K562 (cell line): ENCODE data around the gene ACTR3C. TPM values are rescaled to one million over a fixed set of nuclear protein-coding genes. Genes with fewer than 3 reads are reported as not detected.

ENCODE experiments used
- ARID2 ChIP-seq: fragments of 450-650 bp; IDR thresholded peaks from 2 replicates; pipeline ENCODE4 v1.6.1; 2017; ENCODE audit warnings: antibody characterized with exemption, mild to moderate bottlenecking
- BCOR ChIP-seq: fragments of 450-650 bp; IDR thresholded peaks from 2 replicates; pipeline ENCODE4 v1.6.1; 2016
- CBX1 ChIP-seq: sonication (generic); IDR thresholded peaks from 2 replicates; pipeline ENCODE4 v1.6.1; 2016; ENCODE audit warnings: antibody characterized with exemption, low read depth, mild to moderate bottlenecking
- CHD4 ChIP-seq: fragments of 200-600 bp; sonication (generic); IDR thresholded peaks from 3 replicates; pipeline ENCODE4 v1.6.1; 2012; ENCODE audit warnings: low read depth, mild to moderate bottlenecking, mixed read lengths, low read length, inconsistent platforms; ENCODE audit not compliant: insufficient read depth, insufficient replicate concordance, poor library complexity, severe bottlenecking
- ETS2 ChIP-seq: IDR thresholded peaks from 2 replicates; pipeline ENCODE4 v1.6.1; 2016; ENCODE audit warnings: borderline replicate concordance, missing genetic modification characterization, mild to moderate bottlenecking, moderate library complexity, missing compliant biosample characterization; ENCODE audit not compliant: poor library complexity, severe bottlenecking
- HDAC6 ChIP-seq: IDR thresholded peaks from 2 replicates; pipeline ENCODE4 v1.6.1; 2012; ENCODE audit warnings: low read depth, mild to moderate bottlenecking, control low read depth, inconsistent platforms, low read length, moderate library complexity
- MTA2 ChIP-seq: fragments of 450-650 bp; IDR thresholded peaks from 2 replicates; pipeline ENCODE4 v1.6.1; 2016; ENCODE audit warnings: low read depth
- PHF20 ChIP-seq: fragments of 450-650 bp; IDR thresholded peaks from 2 replicates; pipeline ENCODE4 v1.6.1; 2018; ENCODE audit not compliant: partially characterized antibody
- RAD21 ChIP-seq, 2 experiments: fragments of 250-450 bp in 1 of 2; fragments of 450-650 bp in 1 of 2; sonication (Bioruptor Pico) in 1 of 2; formaldehyde crosslinking in 1 of 2; IDR thresholded peaks in 1 of 2; conservative IDR thresholded peaks in 1 of 2; 2 replicates each; pipeline versions ENCODE4 v1.4.0 to v1.8.0; 2020 to 2022; ENCODE audit warnings: mild to moderate bottlenecking in 2 of 2, moderate library complexity in 1 of 2
- SIN3B ChIP-seq: fragments of 450-650 bp; IDR thresholded peaks from 2 replicates; pipeline ENCODE4 v1.6.1; 2017; ENCODE audit warnings: low read depth, mild to moderate bottlenecking, moderate library complexity
- polyA plus RNA-seq, 8 experiments: library from polyadenylated mRNA; depleted of rRNA in 4 of 8; stranded (reverse) in 5 of 8; unstranded in 3 of 8; fragments of >200 nt; fragmentation: Nextera tagmentation in 2 of 8; fragmentation: Illumina TruSeq in 1 of 8; extraction: Ambion mirVana in 2 of 8; extraction: Trizol in 1 of 8; gene quantifications; 2 replicates each; pipeline versions ENCODE4 v1.2.1 to v1.2.3, GENCODE V29; 2011 to 2014; ENCODE audit warnings: inconsistent platforms in 1 of 8, missing spikeins in 1 of 8
- total RNA-seq, 7 experiments: library from RNA; depleted of rRNA in 6 of 7; stranded (reverse); fragments of >200 nt in 6 of 7; fragmentation: Illumina TruSeq in 2 of 7; extraction: Trizol in 2 of 7; gene quantifications; 2 replicates each; pipeline versions ENCODE4 v1.2.1 to v1.2.3, GENCODE V29; 2011 to 2021; ENCODE audit warnings: low replicate concordance in 1 of 7
- TF ChIP-seq, protein P1 (sequence below): sonication (generic); formaldehyde crosslinking; IDR thresholded peaks from 2 replicates; pipeline ENCODE4 v1.8.1; 2023; ENCODE audit warnings: mild to moderate bottlenecking, missing genetic modification reagents
- TF ChIP-seq, protein P2 (sequence below): fragments of 450-650 bp; IDR thresholded peaks from 2 replicates; pipeline ENCODE4 v1.6.1; 2016; ENCODE audit warnings: borderline replicate concordance
- TF ChIP-seq, protein P3 (sequence below): fragments of 250-450 bp; sonication (Bioruptor Pico); IDR thresholded peaks from 2 replicates; pipeline ENCODE4 v1.5.0; 2021
- TF ChIP-seq, protein P4 (sequence below): sonication (generic); formaldehyde crosslinking; IDR thresholded peaks from 2 replicates; pipeline ENCODE4 v1.8.0; 2023; ENCODE audit warnings: mild to moderate bottlenecking, missing genetic modification reagents
- TF ChIP-seq, protein P5 (sequence below): sonication (generic); formaldehyde crosslinking; IDR thresholded peaks from 2 replicates; pipeline ENCODE4 v1.8.1; 2023; ENCODE audit warnings: mild to moderate bottlenecking, missing genetic modification reagents
- TF ChIP-seq, protein P6 (sequence below): fragments of 450-650 bp; IDR thresholded peaks from 2 replicates; pipeline ENCODE4 v1.6.1; 2017; ENCODE audit warnings: antibody characterized with exemption

ACTR3C gene
- total and polyA plus RNA-seq, 9 of the 15 experiments (the other 6 are each of a cell fraction or from before 2014, with no cell fraction given), result 9.0 to 35.4 (median 13.3) TPM

DNA sequence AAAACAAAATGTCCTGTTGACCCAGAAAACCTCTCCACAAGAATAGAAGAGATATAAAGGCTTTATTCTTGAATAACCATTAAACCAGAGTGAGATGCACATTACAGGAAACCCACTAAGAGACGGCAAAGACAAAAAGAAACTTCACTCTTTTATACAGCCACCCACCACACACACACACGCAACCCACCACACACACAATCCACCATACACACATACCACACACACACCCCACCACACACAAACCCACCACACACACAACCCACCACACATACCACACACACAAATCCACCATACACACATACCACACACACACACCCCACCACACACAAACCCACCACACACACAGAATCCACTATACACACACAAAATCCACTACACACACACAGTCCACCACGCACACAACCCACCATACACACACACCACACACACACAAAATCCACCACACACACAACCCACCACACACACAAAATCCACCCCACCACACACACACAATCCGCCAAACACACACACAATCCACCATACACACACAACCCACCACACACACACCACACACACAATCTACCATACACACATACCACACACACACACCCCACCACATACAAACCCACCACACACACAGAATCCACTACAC lies 35.8 kb upstream of the ACTR3C start (continued):
- TF ChIP-seq, protein P1, sequence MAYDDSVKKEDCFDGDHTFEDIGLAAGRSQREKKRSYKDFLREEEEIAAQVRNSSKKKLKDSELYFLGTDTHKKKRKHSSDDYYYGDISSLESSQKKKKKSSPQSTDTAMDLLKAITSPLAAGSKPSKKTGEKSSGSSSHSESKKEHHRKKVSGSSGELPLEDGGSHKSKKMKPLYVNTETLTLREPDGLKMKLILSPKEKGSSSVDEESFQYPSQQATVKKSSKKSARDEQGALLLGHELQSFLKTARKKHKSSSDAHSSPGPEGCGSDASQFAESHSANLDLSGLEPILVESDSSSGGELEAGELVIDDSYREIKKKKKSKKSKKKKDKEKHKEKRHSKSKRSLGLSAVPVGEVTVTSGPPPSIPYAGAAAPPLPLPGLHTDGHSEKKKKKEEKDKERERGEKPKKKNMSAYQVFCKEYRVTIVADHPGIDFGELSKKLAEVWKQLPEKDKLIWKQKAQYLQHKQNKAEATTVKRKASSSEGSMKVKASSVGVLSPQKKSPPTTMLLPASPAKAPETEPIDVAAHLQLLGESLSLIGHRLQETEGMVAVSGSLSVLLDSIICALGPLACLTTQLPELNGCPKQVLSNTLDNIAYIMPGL (CRISPR knock-in tag), result no peak
- TF ChIP-seq, protein P2, sequence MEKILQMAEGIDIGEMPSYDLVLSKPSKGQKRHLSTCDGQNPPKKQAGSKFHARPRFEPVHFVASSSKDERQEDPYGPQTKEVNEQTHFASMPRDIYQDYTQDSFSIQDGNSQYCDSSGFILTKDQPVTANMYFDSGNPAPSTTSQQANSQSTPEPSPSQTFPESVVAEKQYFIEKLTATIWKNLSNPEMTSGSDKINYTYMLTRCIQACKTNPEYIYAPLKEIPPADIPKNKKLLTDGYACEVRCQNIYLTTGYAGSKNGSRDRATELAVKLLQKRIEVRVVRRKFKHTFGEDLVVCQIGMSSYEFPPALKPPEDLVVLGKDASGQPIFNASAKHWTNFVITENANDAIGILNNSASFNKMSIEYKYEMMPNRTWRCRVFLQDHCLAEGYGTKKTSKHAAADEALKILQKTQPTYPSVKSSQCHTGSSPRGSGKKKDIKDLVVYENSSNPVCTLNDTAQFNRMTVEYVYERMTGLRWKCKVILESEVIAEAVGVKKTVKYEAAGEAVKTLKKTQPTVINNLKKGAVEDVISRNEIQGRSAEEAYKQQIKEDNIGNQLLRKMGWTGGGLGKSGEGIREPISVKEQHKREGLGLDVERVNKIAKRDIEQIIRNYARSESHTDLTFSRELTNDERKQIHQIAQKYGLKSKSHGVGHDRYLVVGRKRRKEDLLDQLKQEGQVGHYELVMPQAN, result peak; percentile 61
- TF ChIP-seq, protein P3, sequence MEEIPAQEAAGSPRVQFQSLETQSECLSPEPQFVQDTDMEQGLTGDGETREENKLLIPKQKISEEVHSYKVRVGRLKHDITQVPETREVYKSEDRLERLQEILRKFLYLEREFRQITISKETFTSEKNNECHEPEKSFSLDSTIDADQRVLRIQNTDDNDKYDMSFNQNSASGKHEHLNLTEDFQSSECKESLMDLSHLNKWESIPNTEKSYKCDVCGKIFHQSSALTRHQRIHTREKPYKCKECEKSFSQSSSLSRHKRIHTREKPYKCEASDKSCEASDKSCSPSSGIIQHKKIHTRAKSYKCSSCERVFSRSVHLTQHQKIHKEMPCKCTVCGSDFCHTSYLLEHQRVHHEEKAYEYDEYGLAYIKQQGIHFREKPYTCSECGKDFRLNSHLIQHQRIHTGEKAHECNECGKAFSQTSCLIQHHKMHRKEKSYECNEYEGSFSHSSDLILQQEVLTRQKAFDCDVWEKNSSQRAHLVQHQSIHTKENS (CRISPR knock-in tag), result no peak
- TF ChIP-seq RAD21 (CRISPR knock-in tag; conservative IDR thresholded peaks at IDR 0.05 in 1 of 2, IDR thresholded peaks at IDR 0.05 in 1 of 2), result no peak
- TF ChIP-seq BCOR, result peak; percentile 33; the same call in 1 of the 2 replicates
- no peak for TF ChIP-seq ETS2 (tag)
- TF ChIP-seq MTA2, result peak; percentile 30; the same call in 1 of the 2 replicates
- TF ChIP-seq PHF20, result peak; percentile 78
- TF ChIP-seq, protein P4, sequence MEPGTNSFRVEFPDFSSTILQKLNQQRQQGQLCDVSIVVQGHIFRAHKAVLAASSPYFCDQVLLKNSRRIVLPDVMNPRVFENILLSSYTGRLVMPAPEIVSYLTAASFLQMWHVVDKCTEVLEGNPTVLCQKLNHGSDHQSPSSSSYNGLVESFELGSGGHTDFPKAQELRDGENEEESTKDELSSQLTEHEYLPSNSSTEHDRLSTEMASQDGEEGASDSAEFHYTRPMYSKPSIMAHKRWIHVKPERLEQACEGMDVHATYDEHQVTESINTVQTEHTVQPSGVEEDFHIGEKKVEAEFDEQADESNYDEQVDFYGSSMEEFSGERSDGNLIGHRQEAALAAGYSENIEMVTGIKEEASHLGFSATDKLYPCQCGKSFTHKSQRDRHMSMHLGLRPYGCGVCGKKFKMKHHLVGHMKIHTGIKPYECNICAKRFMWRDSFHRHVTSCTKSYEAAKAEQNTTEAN (CRISPR knock-in tag), result 0 out of 2 replicates have a peak, but pooled peaks have one; percentile 27
- peak; percentile 71; the same call in 1 of the 2 replicates for TF ChIP-seq HDAC6
- TF ChIP-seq, protein P5, sequence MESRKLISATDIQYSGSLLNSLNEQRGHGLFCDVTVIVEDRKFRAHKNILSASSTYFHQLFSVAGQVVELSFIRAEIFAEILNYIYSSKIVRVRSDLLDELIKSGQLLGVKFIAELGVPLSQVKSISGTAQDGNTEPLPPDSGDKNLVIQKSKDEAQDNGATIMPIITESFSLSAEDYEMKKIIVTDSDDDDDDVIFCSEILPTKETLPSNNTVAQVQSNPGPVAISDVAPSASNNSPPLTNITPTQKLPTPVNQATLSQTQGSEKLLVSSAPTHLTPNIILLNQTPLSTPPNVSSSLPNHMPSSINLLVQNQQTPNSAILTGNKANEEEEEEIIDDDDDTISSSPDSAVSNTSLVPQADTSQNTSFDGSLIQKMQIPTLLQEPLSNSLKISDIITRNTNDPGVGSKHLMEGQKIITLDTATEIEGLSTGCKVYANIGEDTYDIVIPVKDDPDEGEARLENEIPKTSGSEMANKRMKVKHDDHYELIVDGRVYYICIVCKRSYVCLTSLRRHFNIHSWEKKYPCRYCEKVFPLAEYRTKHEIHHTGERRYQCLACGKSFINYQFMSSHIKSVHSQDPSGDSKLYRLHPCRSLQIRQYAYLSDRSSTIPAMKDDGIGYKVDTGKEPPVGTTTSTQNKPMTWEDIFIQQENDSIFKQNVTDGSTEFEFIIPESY, result peak; percentile 84
- TF ChIP-seq SIN3B, result no peak
- TF ChIP-seq, protein P6, sequence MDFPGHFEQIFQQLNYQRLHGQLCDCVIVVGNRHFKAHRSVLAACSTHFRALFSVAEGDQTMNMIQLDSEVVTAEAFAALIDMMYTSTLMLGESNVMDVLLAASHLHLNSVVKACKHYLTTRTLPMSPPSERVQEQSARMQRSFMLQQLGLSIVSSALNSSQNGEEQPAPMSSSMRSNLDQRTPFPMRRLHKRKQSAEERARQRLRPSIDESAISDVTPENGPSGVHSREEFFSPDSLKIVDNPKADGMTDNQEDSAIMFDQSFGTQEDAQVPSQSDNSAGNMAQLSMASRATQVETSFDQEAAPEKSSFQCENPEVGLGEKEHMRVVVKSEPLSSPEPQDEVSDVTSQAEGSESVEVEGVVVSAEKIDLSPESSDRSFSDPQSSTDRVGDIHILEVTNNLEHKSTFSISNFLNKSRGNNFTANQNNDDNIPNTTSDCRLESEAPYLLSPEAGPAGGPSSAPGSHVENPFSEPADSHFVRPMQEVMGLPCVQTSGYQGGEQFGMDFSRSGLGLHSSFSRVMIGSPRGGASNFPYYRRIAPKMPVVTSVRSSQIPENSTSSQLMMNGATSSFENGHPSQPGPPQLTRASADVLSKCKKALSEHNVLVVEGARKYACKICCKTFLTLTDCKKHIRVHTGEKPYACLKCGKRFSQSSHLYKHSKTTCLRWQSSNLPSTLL, result no peak
- TF ChIP-seq CBX1, result 0 out of 2 replicates have a peak, but pooled peaks have one; percentile 30
- 0 out of 2 replicates have a peak, but pooled peaks have one; percentile 55 for TF ChIP-seq ARID2
- TF ChIP-seq CHD4, result peak; percentile 66
